Erythroblast (primary cell): Measurements from ENCODE around the gene ICAM5.

Experiments used
- GATA1 ChIP-seq: IDR thresholded peaks from 2 replicates; pipeline ENCODE4 v1.6.1; 2011; ENCODE audit warnings: low read depth, mild to moderate bottlenecking, control low read depth, low read length, moderate library complexity
- POLR2A ChIP-seq: IDR thresholded peaks from 2 replicates; pipeline ENCODE4 v1.6.1; 2011; ENCODE audit warnings: mild to moderate bottlenecking, low read length

GRCh38 chr19:10255358-10255757 is 34.4 kb upstream of the ICAM5 start:
- TF ChIP-seq POLR2A, result no peak
- no peak for TF ChIP-seq GATA1
